Measurements from ENCODE around the gene KCNJ8. TPM values are rescaled to one million over a fixed set of nuclear protein-coding genes. Genes with fewer than 3 reads are reported as not detected.
"Not testable (repeated sequence)": the region's sequence is repeated elsewhere in the genome, so short reads cannot be mapped to it uniquely, and the experiment has no call there.

The KCNJ8 gene
- total RNA-seq, 1 donor from 2014 or later, result not detected

DNA sequence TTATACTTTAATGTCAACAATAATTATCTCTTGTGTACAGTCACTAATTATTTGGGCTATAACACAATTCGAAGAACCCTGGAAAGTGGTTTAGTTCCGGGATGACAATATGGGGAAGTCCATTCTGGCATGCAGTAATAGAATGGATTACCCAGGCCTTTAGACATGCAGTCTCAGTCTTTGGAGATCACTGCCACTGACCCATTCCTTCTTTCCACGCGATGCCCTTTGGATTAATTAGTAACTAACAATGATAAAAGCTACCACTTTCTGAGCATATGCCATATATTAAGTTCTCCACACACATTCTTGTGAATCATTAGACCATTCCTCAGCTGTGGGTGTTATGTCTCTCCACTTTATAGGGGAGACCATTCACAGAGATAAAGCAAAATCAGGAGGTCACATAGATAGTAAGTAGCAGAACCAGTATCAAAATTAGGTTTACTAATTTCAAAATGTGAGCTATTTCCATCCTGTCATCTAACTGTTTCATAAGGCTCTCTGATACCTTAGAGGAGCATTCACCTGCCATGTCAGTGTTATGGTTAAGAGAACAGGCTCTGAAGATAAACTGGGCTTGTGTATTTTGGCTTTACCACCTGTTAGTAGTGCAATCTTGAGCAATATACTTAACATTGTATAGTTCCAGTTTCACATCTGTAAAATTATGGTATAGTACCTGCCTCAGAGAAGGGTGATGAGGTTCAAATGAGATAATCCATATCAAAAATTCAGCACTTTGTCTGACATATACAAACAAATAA lies 27.2 kb upstream of the KCNJ8 start:
- Mint-ChIP-seq H3K9me3 (no peaks in the 10 kb centered on the region), H3K4me1 (no peaks in the 10 kb centered on the region), H3K4me3 (no peak overlapping the region), H3K27me3 (ENCODE audit: insufficient read depth, low read depth) (peaks cover 2% of the 10 kb centered on the region), H3K36me3 (no peaks in the 10 kb centered on the region), H3K27ac (no peak overlapping the region)
- H3K9ac ChIP-seq, result no peak overlapping the region
- H3K9me3 ChIP-seq (ENCODE audit: low read depth), result no peaks in the 10 kb centered on the region
- no peak for TF ChIP-seq EZH2 (IDR thresholded peaks at IDR 0.05)
- no peak for TF ChIP-seq EZH2phosphoT487 (IDR thresholded peaks at IDR 0.05)
- H3K4me1 ChIP-seq, result no peaks in the 10 kb centered on the region
- H4K20me1 ChIP-seq (ENCODE audit: low read depth), result no peaks in the 10 kb centered on the region
- no peaks in the 10 kb centered on the region for H3K36me3 ChIP-seq
- H3K27me3 ChIP-seq, result no peaks in the 10 kb centered on the region
- no peak overlapping the region for H2AFZ ChIP-seq (replicated peaks)
- no peak overlapping the region for H3K4me2 ChIP-seq
- H3K27ac ChIP-seq, result no peak overlapping the region
- H3F3A ChIP-seq (ENCODE audit: low read depth), result no peaks in the 10 kb centered on the region
- no peak for DNase-seq (ENCODE audit: low spot score)
- no peak overlapping the region for H3K4me3 ChIP-seq
- no peaks in the 10 kb centered on the region for H3K79me2 ChIP-seq (ENCODE audit: low read depth)

DNA sequence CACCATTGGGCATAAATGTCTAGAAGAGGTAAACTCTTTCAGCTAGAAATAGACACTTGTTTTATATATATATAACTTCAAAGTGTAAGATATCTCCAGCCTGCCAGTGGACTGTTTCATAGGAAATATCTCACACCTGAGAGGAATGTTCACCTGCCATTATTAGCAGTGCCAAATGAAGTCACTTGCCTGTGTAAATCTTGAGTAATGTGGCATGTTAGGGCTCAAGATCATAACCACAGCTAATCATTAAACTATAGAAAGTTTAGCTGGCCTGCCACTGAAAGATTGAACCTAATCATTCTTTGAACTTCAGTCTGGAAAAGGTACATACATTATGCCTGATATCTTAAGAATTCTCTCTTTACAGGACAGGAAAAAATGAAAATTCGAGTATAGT lies 25.5 kb upstream of the KCNJ8 start:
- H3K4me2 ChIP-seq, result no peak overlapping the region
- no peak for DNase-seq (ENCODE audit: low spot score)
- Mint-ChIP-seq H3K27me3 (ENCODE audit: insufficient read depth, low read depth) (peaks cover 6% of the 10 kb centered on the region), H3K36me3 (no peaks in the 10 kb centered on the region), H3K9me3 (no peaks in the 10 kb centered on the region), H3K27ac (no peak overlapping the region), H3K4me3 (no peak overlapping the region), H3K4me1 (no peaks in the 10 kb centered on the region)
- H3K27me3 ChIP-seq, result no peaks in the 10 kb centered on the region
- no peaks in the 10 kb centered on the region for H3K79me2 ChIP-seq (ENCODE audit: low read depth)
- TF ChIP-seq, protein P1, sequence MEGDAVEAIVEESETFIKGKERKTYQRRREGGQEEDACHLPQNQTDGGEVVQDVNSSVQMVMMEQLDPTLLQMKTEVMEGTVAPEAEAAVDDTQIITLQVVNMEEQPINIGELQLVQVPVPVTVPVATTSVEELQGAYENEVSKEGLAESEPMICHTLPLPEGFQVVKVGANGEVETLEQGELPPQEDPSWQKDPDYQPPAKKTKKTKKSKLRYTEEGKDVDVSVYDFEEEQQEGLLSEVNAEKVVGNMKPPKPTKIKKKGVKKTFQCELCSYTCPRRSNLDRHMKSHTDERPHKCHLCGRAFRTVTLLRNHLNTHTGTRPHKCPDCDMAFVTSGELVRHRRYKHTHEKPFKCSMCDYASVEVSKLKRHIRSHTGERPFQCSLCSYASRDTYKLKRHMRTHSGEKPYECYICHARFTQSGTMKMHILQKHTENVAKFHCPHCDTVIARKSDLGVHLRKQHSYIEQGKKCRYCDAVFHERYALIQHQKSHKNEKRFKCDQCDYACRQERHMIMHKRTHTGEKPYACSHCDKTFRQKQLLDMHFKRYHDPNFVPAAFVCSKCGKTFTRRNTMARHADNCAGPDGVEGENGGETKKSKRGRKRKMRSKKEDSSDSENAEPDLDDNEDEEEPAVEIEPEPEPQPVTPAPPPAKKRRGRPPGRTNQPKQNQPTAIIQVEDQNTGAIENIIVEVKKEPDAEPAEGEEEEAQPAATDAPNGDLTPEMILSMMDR (IDR thresholded peaks at IDR 0.05), result no peak
- no peak overlapping the region for H3K27ac ChIP-seq
- no peaks in the 10 kb centered on the region for H3K4me1 ChIP-seq
- H3F3A ChIP-seq (ENCODE audit: low read depth), result no peaks in the 10 kb centered on the region
- no peak overlapping the region for H2AFZ ChIP-seq (replicated peaks)
- no peaks in the 10 kb centered on the region for H3K9me3 ChIP-seq (ENCODE audit: low read depth)
- H3K36me3 ChIP-seq, result no peaks in the 10 kb centered on the region
- H3K9ac ChIP-seq, result no peak overlapping the region
- H3K4me3 ChIP-seq, result no peak overlapping the region
- H4K20me1 ChIP-seq (ENCODE audit: low read depth), result no peaks in the 10 kb centered on the region

DNA sequence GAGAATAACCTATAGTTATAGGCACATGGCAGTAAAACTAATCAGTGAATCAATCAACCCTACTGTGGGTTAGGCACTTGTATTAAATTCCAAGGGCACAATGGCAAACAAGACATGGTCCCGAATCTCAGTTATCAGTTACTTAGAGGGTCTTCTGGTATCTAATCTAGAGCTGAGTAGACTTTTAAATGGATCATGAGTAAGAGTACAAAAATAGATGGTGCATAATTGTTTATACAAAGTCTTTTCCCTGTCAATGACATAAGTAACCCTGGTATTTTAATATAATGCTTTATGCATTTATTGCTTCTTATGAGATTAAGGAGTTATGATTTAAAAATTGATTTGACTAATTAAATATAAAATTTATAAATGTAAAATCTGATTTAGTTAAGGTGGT lies 23.0 kb upstream of the KCNJ8 start:
- H3K4me3 Mint-ChIP-seq, result no peak overlapping the region
- H3K4me1 Mint-ChIP-seq, result no peaks in the 10 kb centered on the region
- no peak overlapping the region for H2AFZ ChIP-seq (replicated peaks)
- no peaks in the 10 kb centered on the region for H3K79me2 ChIP-seq (ENCODE audit: low read depth)
- no peak overlapping the region for H3K27ac Mint-ChIP-seq
- H3K36me3 Mint-ChIP-seq, result no peaks in the 10 kb centered on the region
- no peaks in the 10 kb centered on the region for H3K36me3 ChIP-seq
- H3K9me3 Mint-ChIP-seq, result peaks cover 8% of the 10 kb centered on the region
- no peaks in the 10 kb centered on the region for H3K27me3 ChIP-seq
- H3K27me3 Mint-ChIP-seq (ENCODE audit: insufficient read depth, low read depth), result peaks cover 4% of the 10 kb centered on the region
- no peak overlapping the region for H3K4me2 ChIP-seq
- H3K9me3 ChIP-seq (ENCODE audit: low read depth), result no peaks in the 10 kb centered on the region
- no peak overlapping the region for H3K27ac ChIP-seq
- no peak overlapping the region for H3K4me3 ChIP-seq
- no peak overlapping the region for H3K9ac ChIP-seq
- no peaks in the 10 kb centered on the region for H4K20me1 ChIP-seq (ENCODE audit: low read depth)
- H3K4me1 ChIP-seq, result no peaks in the 10 kb centered on the region
- no peaks in the 10 kb centered on the region for H3F3A ChIP-seq (ENCODE audit: low read depth)
- TF ChIP-seq EZH2 (IDR thresholded peaks at IDR 0.05), result no peak
- TF ChIP-seq, protein P1 (IDR thresholded peaks at IDR 0.05), result no peak
- TF ChIP-seq EZH2phosphoT487 (IDR thresholded peaks at IDR 0.05), result no peak
- DNase-seq (ENCODE audit: low spot score), result no peak

DNA sequence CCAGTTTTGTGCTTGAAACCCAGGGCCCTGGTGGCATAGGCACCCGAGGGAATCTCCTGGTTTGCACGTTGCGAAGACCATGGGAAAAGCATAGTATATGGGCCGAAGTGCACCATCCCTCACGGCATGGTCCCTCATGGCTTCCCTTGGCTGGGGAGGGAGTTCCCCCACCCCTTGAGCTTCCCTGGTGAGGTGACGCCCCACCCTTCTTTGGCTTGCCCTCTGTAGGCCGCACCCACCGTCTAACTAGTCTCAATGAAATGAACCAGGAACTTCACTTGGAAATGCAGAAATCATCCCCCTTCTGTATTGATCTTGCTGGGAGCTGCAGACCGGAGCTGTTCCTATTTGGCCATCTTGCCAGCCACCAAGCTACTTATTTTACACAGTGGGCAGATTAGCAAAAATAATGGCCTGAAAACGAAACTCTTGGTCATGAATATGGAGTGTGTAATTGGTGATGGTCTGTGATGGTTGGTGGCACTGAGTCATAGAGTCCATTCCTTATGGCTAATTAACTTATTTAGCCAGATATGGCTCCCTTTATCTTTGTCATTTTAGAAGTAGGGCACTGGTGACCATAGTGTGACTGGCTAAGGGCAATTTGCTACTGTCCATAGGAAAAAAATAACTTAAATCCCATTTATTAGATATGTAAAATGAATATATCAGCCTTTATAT lies 21.3 kb upstream of the KCNJ8 start:
- Mint-ChIP-seq H3K36me3 (no peaks in the 10 kb centered on the region), H3K27ac (no peak overlapping the region), H3K4me3 (no peak overlapping the region), H3K9me3 (peaks cover 8% of the 10 kb centered on the region), H3K27me3 (ENCODE audit: insufficient read depth, low read depth) (peaks cover 4% of the 10 kb centered on the region), H3K4me1 (no peaks in the 10 kb centered on the region)
- Histone ChIP-seq H4K20me1 (ENCODE audit: low read depth) (no peaks in the 10 kb centered on the region), H3K27me3 (no peaks in the 10 kb centered on the region), H3K36me3 (no peaks in the 10 kb centered on the region), H2AFZ (replicated peaks) (no peak overlapping the region), H3F3A (ENCODE audit: low read depth) (no peaks in the 10 kb centered on the region), H3K4me3 (no peak overlapping the region), H3K4me2 (no peak overlapping the region), H3K9ac (no peak overlapping the region), H3K79me2 (ENCODE audit: low read depth) (no peaks in the 10 kb centered on the region), H3K9me3 (ENCODE audit: low read depth) (no peaks in the 10 kb centered on the region), H3K27ac (no peak overlapping the region), H3K4me1 (no peaks in the 10 kb centered on the region)
- TF ChIP-seq EZH2 (IDR thresholded peaks at IDR 0.05), result no peak
- TF ChIP-seq, protein P1 (IDR thresholded peaks at IDR 0.05), result no peak
- no peak for TF ChIP-seq EZH2phosphoT487 (IDR thresholded peaks at IDR 0.05)
- DNase-seq (ENCODE audit: low spot score), result no peak

DNA sequence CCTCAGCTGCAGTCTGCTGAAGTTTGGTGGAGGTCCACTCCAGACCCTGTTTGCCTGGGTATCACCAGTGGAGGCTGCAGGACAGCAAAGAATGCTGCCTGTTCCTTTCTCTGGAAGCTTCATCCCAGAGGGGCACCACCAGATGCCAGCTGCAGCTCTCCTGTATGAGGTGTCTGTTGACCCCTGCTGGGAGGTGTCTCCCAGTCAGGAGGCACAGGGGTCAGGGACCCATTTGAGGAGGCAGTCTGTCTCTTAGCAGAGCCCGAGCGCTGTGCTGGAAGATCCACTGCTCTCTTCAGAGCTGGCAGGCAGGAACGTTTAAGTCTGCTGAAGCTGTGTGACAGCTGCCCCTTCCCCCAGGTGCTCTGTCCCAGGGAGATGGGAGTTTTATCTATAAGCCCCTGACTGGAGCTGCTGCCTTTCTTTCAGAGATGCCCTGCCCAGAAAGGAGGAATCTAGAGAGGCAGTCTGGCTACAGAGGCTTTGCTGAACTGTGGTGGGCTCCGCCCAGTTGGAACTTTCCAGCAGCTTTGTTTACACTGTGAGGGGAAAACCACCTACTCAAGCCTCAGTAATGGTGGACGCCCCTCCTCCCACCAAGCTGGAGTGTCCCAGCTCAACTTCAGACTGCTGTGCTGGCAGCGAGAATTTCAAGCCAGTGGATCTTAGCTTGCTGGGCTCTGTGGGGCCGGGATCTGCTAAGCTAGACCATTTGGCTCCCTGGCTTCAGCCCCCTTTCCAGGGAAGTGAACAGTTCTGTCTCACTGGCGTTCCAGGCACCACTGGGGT lies 20.5 kb upstream of the KCNJ8 start:
- not testable (repeated sequence) for H3K4me1 ChIP-seq; H3K9me3 ChIP-seq (ENCODE audit: low read depth); H3F3A ChIP-seq (ENCODE audit: low read depth); H3K4me2 ChIP-seq; H3K27me3 Mint-ChIP-seq (ENCODE audit: insufficient read depth, low read depth); DNase-seq (ENCODE audit: low spot score); H3K79me2 ChIP-seq (ENCODE audit: low read depth); H3K9ac ChIP-seq; H3K27ac ChIP-seq; H3K36me3 Mint-ChIP-seq; H3K27me3 ChIP-seq; H4K20me1 ChIP-seq (ENCODE audit: low read depth); H3K27ac Mint-ChIP-seq; H3K36me3 ChIP-seq; H3K4me3 ChIP-seq; H3K4me3 Mint-ChIP-seq; H2AFZ ChIP-seq (replicated peaks); H3K4me1 Mint-ChIP-seq
- H3K9me3 Mint-ChIP-seq, result peaks cover 13% of the 10 kb centered on the region
